HepG2 (cell line): ENCODE data around the gene BTBD17. TPM values are rescaled to one million over a fixed set of nuclear protein-coding genes. Genes with fewer than 3 reads are reported as not detected.
A peak's percentile ranks its signal among the peaks of the same experiment; 100 is the strongest.

Experiments used
- ARHGAP35 ChIP-seq: sonication (generic); formaldehyde crosslinking; IDR thresholded peaks from 2 replicates; pipeline ENCODE4 v1.9.0; 2022; ENCODE audit warnings: mild to moderate bottlenecking, inconsistent platforms, moderate library complexity, missing genetic modification reagents, borderline replicate concordance
- ATF7-NPFF ChIP-seq: sonication (generic); formaldehyde crosslinking; IDR thresholded peaks from 2 replicates; pipeline ENCODE4 v1.8.1; 2023; ENCODE audit warnings: mild to moderate bottlenecking, low read depth, missing genetic modification reagents, moderate library complexity
- CTCF ChIP-seq: sonication (generic); formaldehyde crosslinking; IDR thresholded peaks from 2 replicates; pipeline ENCODE4 v1.5.0; 2020; ENCODE audit warnings: mild to moderate bottlenecking, missing genetic modification reagents, moderate library complexity
- FOXK1 ChIP-seq: sonication (generic); formaldehyde crosslinking; IDR thresholded peaks from 2 replicates; pipeline ENCODE4 v1.4.0; 2020; ENCODE audit warnings: low read depth, missing genetic modification reagents, borderline replicate concordance
- HNF1B ChIP-seq: sonication (generic); formaldehyde crosslinking; IDR thresholded peaks from 2 replicates; pipeline ENCODE4 v1.5.1; 2020; ENCODE audit warnings: mild to moderate bottlenecking, moderate library complexity, missing genetic modification reagents
- KDM2A ChIP-seq: sonication (generic); formaldehyde crosslinking; IDR thresholded peaks from 2 replicates; pipeline ENCODE4 v1.4.0; 2020; ENCODE audit warnings: low read depth, missing genetic modification reagents, borderline replicate concordance
- MXD1 ChIP-seq: sonication (generic); formaldehyde crosslinking; IDR thresholded peaks from 2 replicates; pipeline ENCODE4 v1.4.0; 2020; ENCODE audit warnings: mild to moderate bottlenecking, missing genetic modification reagents
- NR1H2 ChIP-seq: sonication (generic); formaldehyde crosslinking; IDR thresholded peaks from 2 replicates; pipeline ENCODE4 v1.8.1; 2022; ENCODE audit warnings: low read depth, missing genetic modification reagents, borderline replicate concordance
- POLR2AphosphoS5 ChIP-seq: IDR thresholded peaks from 2 replicates; pipeline ENCODE4 v1.6.1; 2012; ENCODE audit warnings: low read depth, low read length
- RARA ChIP-seq: IDR thresholded peaks from 2 replicates; pipeline ENCODE4 v1.6.1; 2016; ENCODE audit warnings: missing genetic modification reagents, missing compliant biosample characterization
- RXRA ChIP-seq: sonication (generic); formaldehyde crosslinking; IDR thresholded peaks from 2 replicates; pipeline ENCODE4 v1.5.1; 2020; ENCODE audit warnings: missing genetic modification reagents
- RXRB ChIP-seq: IDR thresholded peaks from 2 replicates; pipeline ENCODE4 v1.6.1; 2016; ENCODE audit warnings: borderline replicate concordance, missing genetic modification reagents, missing compliant biosample characterization
- SAFB2 ChIP-seq: sonication (generic); formaldehyde crosslinking; IDR thresholded peaks from 2 replicates; pipeline ENCODE4 v1.5.1; 2020; ENCODE audit warnings: missing genetic modification reagents, low read depth, mild to moderate bottlenecking, borderline replicate concordance
- SP2 ChIP-seq: sonication (generic); formaldehyde crosslinking; IDR thresholded peaks from 2 replicates; pipeline ENCODE4 v1.5.1; 2020; ENCODE audit warnings: mild to moderate bottlenecking, missing genetic modification reagents
- STAG1 ChIP-seq: sonication (generic); formaldehyde crosslinking; IDR thresholded peaks from 2 replicates; pipeline ENCODE4 v1.4.0; 2020; ENCODE audit warnings: missing genetic modification reagents
- SUZ12 ChIP-seq: fragments of 150-350 bp; IDR thresholded peaks from 2 replicates; pipeline ENCODE4 v1.6.1; 2014; ENCODE audit warnings: low read depth, low read length
- THRA ChIP-seq: sonication (generic); formaldehyde crosslinking; IDR thresholded peaks from 2 replicates; pipeline ENCODE4 v1.4.0; 2020; ENCODE audit warnings: missing genetic modification reagents, borderline replicate concordance
- ZKSCAN1 ChIP-seq: fragments of 150-350 bp; IDR thresholded peaks from 2 replicates; pipeline ENCODE4 v1.6.1; 2014; ENCODE audit warnings: low read length
- ZNF207 ChIP-seq: fragments of 450-650 bp; IDR thresholded peaks from 2 replicates; pipeline ENCODE4 v1.6.1; 2016; ENCODE audit warnings: antibody characterized with exemption, borderline replicate concordance
- ZNF274 ChIP-seq: sonication (generic); formaldehyde crosslinking; IDR thresholded peaks from 2 replicates; pipeline ENCODE4 v1.5.1; 2020; ENCODE audit warnings: mild to moderate bottlenecking, missing genetic modification reagents
- ZNF296 ChIP-seq: sonication (generic); formaldehyde crosslinking; conservative IDR thresholded peaks from 2 replicates; pipeline ENCODE4 v1.5.0; 2020; ENCODE audit warnings: mild to moderate bottlenecking, missing genetic modification reagents
- ZNF572 ChIP-seq: sonication (generic); formaldehyde crosslinking; IDR thresholded peaks from 2 replicates; pipeline ENCODE4 v1.5.1; 2020; ENCODE audit warnings: mild to moderate bottlenecking, missing genetic modification reagents
- ZNF605 ChIP-seq: sonication (generic); formaldehyde crosslinking; IDR thresholded peaks from 2 replicates; pipeline ENCODE4 v1.8.0; 2022; ENCODE audit warnings: mild to moderate bottlenecking, missing genetic modification reagents
- ZNF737 ChIP-seq: sonication (generic); formaldehyde crosslinking; IDR thresholded peaks from 2 replicates; pipeline ENCODE4 v1.5.0; 2020; ENCODE audit warnings: missing genetic modification reagents, mild to moderate bottlenecking, borderline replicate concordance
- ZNF788 ChIP-seq: sonication (generic); formaldehyde crosslinking; IDR thresholded peaks from 2 replicates; pipeline ENCODE4 v1.5.0; 2020; ENCODE audit warnings: mild to moderate bottlenecking, missing genetic modification reagents, borderline replicate concordance
- polyA plus RNA-seq, 8 experiments: library from polyadenylated mRNA; depleted of rRNA in 3 of 8; stranded (reverse) in 7 of 8; unstranded in 1 of 8; fragments of >200 nt; fragmentation: Illumina TruSeq in 4 of 8; extraction: Trizol in 4 of 8; gene quantifications; 2 replicates each; pipeline versions ENCODE4 v1.2.1 to v1.2.3, GENCODE V29; 2011 to 2016; ENCODE audit warnings: low read depth in 4 of 8, missing spikeins in 1 of 8, mixed read lengths in 1 of 8; ENCODE audit not compliant: insufficient read depth in 1 of 8
- total RNA-seq, 5 experiments: library from RNA; depleted of rRNA; stranded (reverse); fragments of >200 nt; fragmentation: Illumina TruSeq; extraction: Trizol; gene quantifications; 2 replicates each; pipeline ENCODE4 v1.2.3, GENCODE V29; 2016; ENCODE audit warnings: low read depth in 1 of 5

The BTBD17 gene
- total and polyA plus RNA-seq, 2 of the 13 experiments (the other 11 are each of a cell fraction or from before 2014, with no cell fraction given), result not detected

GRCh38 chr17:74361230-74362068 lies at the start of gene BTBD17 (continued):
- TF ChIP-seq ARHGAP35 (CRISPR knock-in tag) (0 out of 2 replicates have a peak, but pooled peaks have one; percentile 23), KDM2A (CRISPR knock-in tag) (peak; percentile 45; the same call in 1 of the 2 replicates), ZNF737 (CRISPR knock-in tag) (peak; percentile 62; the same call in 1 of the 2 replicates), ZNF274 (CRISPR knock-in tag) (0 out of 2 replicates have a peak, but pooled peaks have one; percentile 41), POLR2AphosphoS5 (no peak), NR1H2 (CRISPR knock-in tag) (no peak), RXRA (CRISPR knock-in tag) (peak; percentile 25; the same call in 1 of the 2 replicates), HNF1B (CRISPR knock-in tag) (peak; percentile 36; the same call in 1 of the 2 replicates), ZNF572 (0 out of 2 replicates have a peak, but pooled peaks have one; percentile 40), RXRB (no peak), ZNF605 (CRISPR knock-in tag) (no peak), ZNF296 (0 out of 2 replicates have a peak, but pooled peaks have one; percentile 40), ZNF207 (no peak), SAFB2 (no peak), FOXK1 (no peak), SUZ12 (0 out of 2 replicates have a peak, but pooled peaks have one; percentile 15), CTCF (CRISPR knock-in tag) (peak; percentile 93), STAG1 (CRISPR knock-in tag) (peak; percentile 62), RARA (CRISPR knock-in tag) (no peak), ZKSCAN1 (no peak), ATF7-NPFF (CRISPR knock-in tag) (no peak), SP2 (no peak), THRA (CRISPR knock-in tag) (0 out of 2 replicates have a peak, but pooled peaks have one; percentile 25), ZNF788 (CRISPR knock-in tag) (0 out of 2 replicates have a peak, but pooled peaks have one; percentile 26), MXD1 (no peak)
